OCI-LY1 (cell line): ENCODE results near the gene TES.
"Not testable (repeated sequence)": the region's sequence is repeated elsewhere in the genome, so short reads cannot be mapped to it uniquely, and the experiment has no call there.

Source experiments
- H2AFZ ChIP-seq: fragments of 200-600 bp; sonication (generic), shearing (Covaris generic); 2 replicates; pipeline ENCODE4 v1.6.0; 2014; ENCODE audit warnings: antibody characterized with exemption, mild to moderate bottlenecking, low read length
- H3F3A ChIP-seq: fragments of 200-600 bp; sonication (generic), shearing (Covaris generic); 2 replicates; pipeline ENCODE4 v1.6.0; 2014; ENCODE audit warnings: mild to moderate bottlenecking, antibody characterized with exemption, low read length, moderate library complexity; ENCODE audit not compliant: insufficient read depth
- H3K27ac ChIP-seq: fragments of 200-600 bp; sonication (generic); 2 replicates; pipeline ENCODE4 v1.5.1; 2014; ENCODE audit warnings: low read length, mixed run types, mild to moderate bottlenecking, low read depth; ENCODE audit not compliant: poor library complexity, severe bottlenecking
- H3K27me3 ChIP-seq: fragments of 200-600 bp; sonication (generic); 2 replicates; pipeline ENCODE4 v1.6.0; 2014; ENCODE audit warnings: antibody characterized with exemption, mild to moderate bottlenecking, low read length, moderate library complexity; ENCODE audit not compliant: insufficient read depth
- H3K36me3 ChIP-seq: fragments of 200-600 bp; sonication (generic); 2 replicates; pipeline ENCODE4 v1.6.1; 2014; ENCODE audit warnings: mild to moderate bottlenecking, antibody characterized with exemption, low read length, moderate library complexity, mixed read lengths; ENCODE audit not compliant: insufficient read depth
- H3K4me1 ChIP-seq: fragments of 200-600 bp; sonication (generic); 2 replicates; pipeline ENCODE4 v1.5.1; 2014; ENCODE audit warnings: mild to moderate bottlenecking, low read length, moderate library complexity; ENCODE audit not compliant: insufficient read depth, severe bottlenecking
- H3K4me2 ChIP-seq: fragments of 200-600 bp; sonication (generic), shearing (Covaris generic); 2 replicates; pipeline ENCODE4 v1.6.1; 2014; ENCODE audit warnings: low read length
- H3K4me3 ChIP-seq: fragments of 200-600 bp; sonication (generic); 2 replicates; pipeline ENCODE4 v1.5.1; 2014; ENCODE audit warnings: low read length, low read depth, mild to moderate bottlenecking, mixed read lengths; ENCODE audit not compliant: poor library complexity, severe bottlenecking
- H3K79me2 ChIP-seq: fragments of 200-600 bp; shearing (Covaris generic); 2 replicates; pipeline ENCODE4 v1.6.1; 2016; ENCODE audit warnings: mixed run types, low read length, mixed read lengths; ENCODE audit not compliant: insufficient read depth
- H3K9ac ChIP-seq: fragments of 200-600 bp; sonication (generic), shearing (Covaris generic); 2 replicates; pipeline ENCODE4 v1.6.1; 2014; ENCODE audit warnings: mild to moderate bottlenecking, low read length, mixed read lengths
- H3K9me2 ChIP-seq: fragments of 200-600 bp; sonication (generic), shearing (Covaris generic); 2 replicates; pipeline ENCODE4 v1.6.1; 2014; ENCODE audit warnings: low read depth, mild to moderate bottlenecking, low read length, mixed read lengths
- H3K9me3 ChIP-seq: fragments of 200-600 bp; shearing (Covaris generic); 2 replicates; pipeline ENCODE4 v1.6.1; 2014; ENCODE audit warnings: low read length, mixed read lengths
- H4K20me1 ChIP-seq: fragments of 200-600 bp; sonication (generic), shearing (Covaris generic); 2 replicates; pipeline ENCODE4 v1.6.0; 2016; ENCODE audit warnings: mild to moderate bottlenecking, low read length; ENCODE audit not compliant: insufficient read depth
- EZH2 ChIP-seq: fragments of 200-600 bp; sonication (generic), shearing (Covaris generic); IDR thresholded peaks from 2 replicates; pipeline ENCODE4 v1.8.0; 2017; ENCODE audit warnings: borderline replicate concordance, mixed run types, mild to moderate bottlenecking, antibody characterized with exemption, low read length, moderate library complexity, mixed read lengths
- TF ChIP-seq, protein P1 (sequence below): fragments of 200-600 bp; sonication (generic), shearing (Covaris generic); IDR thresholded peaks from 2 replicates; pipeline ENCODE4 v1.5.1; 2017; ENCODE audit warnings: mild to moderate bottlenecking, antibody characterized with exemption, low read length, moderate library complexity, mixed read lengths

TES gene

DNA sequence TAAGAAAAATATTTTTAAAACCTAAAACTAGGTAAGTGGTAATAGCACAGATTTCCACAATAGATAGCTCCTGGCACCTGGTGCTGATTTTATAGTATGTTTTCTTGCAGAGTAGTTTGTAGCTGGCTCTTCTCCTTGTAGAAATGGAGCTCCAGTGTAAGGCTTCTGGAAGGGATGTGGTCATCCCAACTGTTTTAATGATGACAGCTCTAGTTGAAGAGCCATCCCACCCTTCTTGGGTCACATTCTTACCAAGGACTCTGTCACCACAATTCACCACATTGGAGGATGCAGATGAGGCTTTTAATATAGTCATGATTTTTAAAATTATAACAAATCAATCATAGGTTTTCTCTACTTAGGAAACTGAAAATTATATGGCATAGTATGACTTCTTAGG is 31.0 kb downstream of the TES start:
- H3K4me2 ChIP-seq, result no peak overlapping the region
- H3K9me2 ChIP-seq, result no peaks in the 10 kb centered on the region
- no peak overlapping the region for H2AFZ ChIP-seq
- no peak overlapping the region for H3K4me3 ChIP-seq
- 0 out of 2 replicates have a peak, but pooled peaks cover 7% of the 10 kb centered on the region for H3K79me2 ChIP-seq
- TF ChIP-seq, protein P1, sequence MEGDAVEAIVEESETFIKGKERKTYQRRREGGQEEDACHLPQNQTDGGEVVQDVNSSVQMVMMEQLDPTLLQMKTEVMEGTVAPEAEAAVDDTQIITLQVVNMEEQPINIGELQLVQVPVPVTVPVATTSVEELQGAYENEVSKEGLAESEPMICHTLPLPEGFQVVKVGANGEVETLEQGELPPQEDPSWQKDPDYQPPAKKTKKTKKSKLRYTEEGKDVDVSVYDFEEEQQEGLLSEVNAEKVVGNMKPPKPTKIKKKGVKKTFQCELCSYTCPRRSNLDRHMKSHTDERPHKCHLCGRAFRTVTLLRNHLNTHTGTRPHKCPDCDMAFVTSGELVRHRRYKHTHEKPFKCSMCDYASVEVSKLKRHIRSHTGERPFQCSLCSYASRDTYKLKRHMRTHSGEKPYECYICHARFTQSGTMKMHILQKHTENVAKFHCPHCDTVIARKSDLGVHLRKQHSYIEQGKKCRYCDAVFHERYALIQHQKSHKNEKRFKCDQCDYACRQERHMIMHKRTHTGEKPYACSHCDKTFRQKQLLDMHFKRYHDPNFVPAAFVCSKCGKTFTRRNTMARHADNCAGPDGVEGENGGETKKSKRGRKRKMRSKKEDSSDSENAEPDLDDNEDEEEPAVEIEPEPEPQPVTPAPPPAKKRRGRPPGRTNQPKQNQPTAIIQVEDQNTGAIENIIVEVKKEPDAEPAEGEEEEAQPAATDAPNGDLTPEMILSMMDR, result no peak
- TF ChIP-seq EZH2, result no peak
- H4K20me1 ChIP-seq, result no peaks in the 10 kb centered on the region
- H3F3A ChIP-seq, result no peaks in the 10 kb centered on the region
- H3K36me3 ChIP-seq, result peaks cover 84% of the 10 kb centered on the region
- H3K27me3 ChIP-seq, result no peaks in the 10 kb centered on the region
- H3K9me3 ChIP-seq, result peaks cover 17% of the 10 kb centered on the region
- no peaks in the 10 kb centered on the region for H3K4me1 ChIP-seq
- H3K9ac ChIP-seq, result no peak overlapping the region
- H3K27ac ChIP-seq, result no peak overlapping the region

DNA sequence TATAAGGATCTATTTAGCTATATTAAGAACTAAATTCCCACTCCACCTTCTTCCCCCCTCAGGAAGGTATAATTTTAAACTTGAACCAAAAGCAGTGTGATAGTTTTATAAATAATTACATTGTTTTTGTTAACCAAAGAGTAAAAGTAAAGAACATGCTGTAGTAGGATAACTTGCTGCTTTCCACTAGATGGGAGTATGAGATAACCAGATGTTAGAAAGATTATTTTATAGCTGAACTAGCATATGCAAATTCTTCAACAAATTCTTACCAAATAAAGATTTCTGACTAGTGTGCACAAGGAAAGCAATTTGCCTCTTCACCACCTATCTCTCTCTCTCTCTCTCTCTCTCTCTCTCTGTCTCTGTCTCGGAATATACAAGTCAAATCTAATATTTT is 31.8 kb downstream of the TES start:
- TF ChIP-seq, protein P1, result no peak
- no peak for TF ChIP-seq EZH2
- no peak overlapping the region for H3K4me3 ChIP-seq
- H4K20me1 ChIP-seq, result no peaks in the 10 kb centered on the region
- 0 out of 2 replicates have a peak, but pooled peaks cover 7% of the 10 kb centered on the region for H3K79me2 ChIP-seq
- no peaks in the 10 kb centered on the region for H3F3A ChIP-seq
- no peak overlapping the region for H3K4me2 ChIP-seq
- H2AFZ ChIP-seq, result no peak overlapping the region
- H3K4me1 ChIP-seq, result no peaks in the 10 kb centered on the region
- peaks cover 17% of the 10 kb centered on the region for H3K9me3 ChIP-seq
- peaks cover 80% of the 10 kb centered on the region for H3K36me3 ChIP-seq
- no peaks in the 10 kb centered on the region for H3K9me2 ChIP-seq
- no peak overlapping the region for H3K27ac ChIP-seq
- H3K9ac ChIP-seq, result no peak overlapping the region
- H3K27me3 ChIP-seq, result no peaks in the 10 kb centered on the region

DNA sequence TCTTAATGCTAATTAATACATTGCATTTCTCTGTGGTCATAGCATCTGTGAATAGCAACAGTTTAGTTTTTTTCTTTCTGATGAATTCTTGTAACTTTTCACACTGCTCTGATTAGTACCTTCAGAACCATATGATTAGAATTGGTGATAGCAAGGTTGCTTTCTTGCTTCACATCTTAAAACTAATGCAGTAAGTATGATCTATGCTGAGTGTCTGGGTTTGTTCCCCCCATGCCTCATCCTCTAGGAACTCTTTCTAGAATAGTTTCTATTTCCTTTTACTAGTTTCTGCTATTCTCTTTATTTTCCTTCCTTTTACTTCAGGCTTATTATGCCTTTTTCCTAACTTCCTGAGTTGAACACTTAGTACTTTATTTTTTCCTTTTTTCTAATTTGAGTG is 32.4 kb downstream of the TES start:
- TF ChIP-seq, protein P1, result no peak
- TF ChIP-seq EZH2, result no peak
- Histone ChIP-seq H3K9me3 (peaks cover 17% of the 10 kb centered on the region), H3K4me1 (no peaks in the 10 kb centered on the region), H3K9ac (no peak overlapping the region), H2AFZ (no peak overlapping the region), H3K79me2 (0 out of 2 replicates have a peak, but pooled peaks cover 7% of the 10 kb centered on the region), H3K4me3 (no peak overlapping the region), H3K27me3 (no peaks in the 10 kb centered on the region), H4K20me1 (no peaks in the 10 kb centered on the region), H3F3A (no peaks in the 10 kb centered on the region), H3K4me2 (no peak overlapping the region), H3K27ac (no peak overlapping the region), H3K9me2 (no peaks in the 10 kb centered on the region), H3K36me3 (peaks cover 80% of the 10 kb centered on the region)

DNA sequence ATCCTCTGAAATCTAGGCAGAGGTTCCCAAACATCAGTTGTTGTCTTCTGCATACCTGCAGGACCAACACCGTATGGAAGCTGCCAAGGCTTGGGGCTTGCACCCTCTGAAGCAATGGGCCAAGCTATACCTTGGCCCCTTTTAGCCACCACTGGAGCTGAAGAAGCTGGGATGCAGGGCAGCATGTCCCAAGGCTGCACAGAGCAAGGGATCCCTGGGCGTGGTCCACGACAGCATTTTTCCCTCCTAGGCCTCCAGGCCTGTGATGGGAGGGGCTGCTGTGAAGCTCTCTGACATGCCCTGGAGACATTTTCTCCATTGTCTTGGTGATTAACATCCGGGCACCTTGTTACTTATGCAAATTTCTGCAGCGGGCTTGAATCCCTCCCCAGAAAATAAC is 34.5 kb downstream of the TES start:
- not testable (repeated sequence) for H3F3A ChIP-seq, H3K9ac ChIP-seq, H3K27ac ChIP-seq, H3K4me2 ChIP-seq, H2AFZ ChIP-seq, H3K4me1 ChIP-seq, H3K79me2 ChIP-seq, H3K4me3 ChIP-seq, H3K27me3 ChIP-seq, H3K9me2 ChIP-seq, H4K20me1 ChIP-seq
- Histone ChIP-seq H3K36me3 (peaks cover 90% of the 10 kb centered on the region), H3K9me3 (peaks cover 17% of the 10 kb centered on the region)
